Dedifferentiated amniotic fluid mesenchymal stem cell (primary cell): ENCODE results near the gene ZBTB43.

Experiments used
- DNase-seq: peaks from one replicate; pipeline ENCODE4 v3.0.0-alpha.2; 2016; ENCODE audit errors: extremely low spot score

The ZBTB43 gene

GRCh38 chr9:126829035-126829434 lies 24.2 kb downstream of the ZBTB43 start:
- DNase-seq, result no peak

- no peak for DNase-seq
Observed at GRCh38 chr9:126830827-126831226, 26.0 kb downstream of the ZBTB43 start.

GRCh38 chr9:126832440-126832839 lies 27.6 kb downstream of the ZBTB43 start:
- DNase-seq, result no peak

- DNase-seq, result no peak
Observed at GRCh38 chr9:126833020-126833419, 28.2 kb downstream of the ZBTB43 start.

GRCh38 chr9:126833710-126834345 lies 29.0 kb downstream of the ZBTB43 start:
- no peak for DNase-seq

GRCh38 chr9:126834672-126835071 lies 29.8 kb downstream of the ZBTB43 start:
- DNase-seq, result no peak

- no peak for DNase-seq
Observed at GRCh38 chr9:126836216-126836615, 31.4 kb downstream of the ZBTB43 start.

GRCh38 chr9:126838055-126838811 lies 33.4 kb downstream of the ZBTB43 start:
- no peak for DNase-seq

- no peak for DNase-seq
Observed at GRCh38 chr9:126838895-126839294, 34.1 kb downstream of the ZBTB43 start.

- DNase-seq, result no peak
Observed at GRCh38 chr9:126839301-126839700, 34.5 kb downstream of the ZBTB43 start.

- no peak for DNase-seq
Observed at GRCh38 chr9:126842220-126842842, 37.5 kb downstream of the ZBTB43 start.

GRCh38 chr9:126842977-126843799 lies 38.3 kb downstream of the ZBTB43 start:
- DNase-seq, result no peak

GRCh38 chr9:126844085-126844484 lies 39.2 kb downstream of the ZBTB43 start:
- peak; percentile 26 for DNase-seq

GRCh38 chr9:126847051-126847450 lies 42.2 kb downstream of the ZBTB43 start:
- no peak for DNase-seq

- no peak for DNase-seq
Observed at GRCh38 chr9:126849591-126850225, 44.9 kb downstream of the ZBTB43 start.

GRCh38 chr9:126851286-126851880 lies 46.5 kb downstream of the ZBTB43 start:
- no peak for DNase-seq

GRCh38 chr9:126852086-126852688 lies 47.3 kb downstream of the ZBTB43 start:
- no peak for DNase-seq

- DNase-seq, result no peak
Observed at GRCh38 chr9:126853667-126854066, 48.8 kb downstream of the ZBTB43 start.

- no peak for DNase-seq
Observed at GRCh38 chr9:126854734-126855133, 49.9 kb downstream of the ZBTB43 start.

GRCh38 chr9:126856326-126856877 lies 51.6 kb downstream of the ZBTB43 start:
- no peak for DNase-seq
